GM20431 (cell line): ENCODE data around the gene PPARG.
"Not testable (repeated sequence)": the region's sequence is repeated elsewhere in the genome, so short reads cannot be mapped to it uniquely, and the experiment has no call there.

Experiments used
- in situ Hi-C: fragments of 300-500 bp; cut with MseI, MboI; formaldehyde crosslinking; loops from one replicate; pipeline ENCODE4 v1.15.0; 2020; ENCODE audit warnings: low sequenced_read_pairs; ENCODE audit not compliant: unreplicated experiment

Gene PPARG

DNA sequence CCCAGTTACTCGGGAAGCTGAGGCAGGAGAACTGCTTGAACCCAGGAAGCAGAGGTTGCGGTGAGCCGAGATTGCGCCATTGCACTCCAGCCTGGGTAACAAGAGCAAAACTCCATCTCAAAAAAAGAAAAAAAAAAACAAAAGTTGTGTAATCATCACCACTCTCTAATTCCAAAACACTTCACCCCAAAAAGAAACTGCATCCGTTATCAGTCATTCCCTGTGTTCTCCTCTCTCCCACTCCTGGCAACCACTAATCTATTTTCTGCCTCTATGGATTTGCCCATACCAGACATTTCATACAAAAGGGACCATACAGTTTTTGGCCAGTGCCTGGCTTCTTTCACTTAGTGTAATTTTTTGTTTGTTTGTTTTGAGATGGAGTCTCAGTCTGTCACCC, 12.0 kb upstream of the PPARG start:
- in situ Hi-C loops, result not testable (repeated sequence)

GRCh38 chr3:12278566-12278965, 10.3 kb upstream of the PPARG start:
- in situ Hi-C loops, result no loop called here

- in situ Hi-C loops, result no loop called here
Observed at GRCh38 chr3:12279591-12280326, 9.1 kb upstream of the PPARG start.

GRCh38 chr3:12280357-12280806, 8.5 kb upstream of the PPARG start:
- in situ Hi-C loops, result no loop called here

- in situ Hi-C loops, result no loop called here
Observed at GRCh38 chr3:12284591-12284990, 4.3 kb upstream of the PPARG start.

GRCh38 chr3:12285003-12285555, 3.8 kb upstream of the PPARG start:
- in situ Hi-C loops, result no loop called here

GRCh38 chr3:12285779-12286178, 3.1 kb upstream of the PPARG start:
- in situ Hi-C loops, result not testable (repeated sequence)

DNA sequence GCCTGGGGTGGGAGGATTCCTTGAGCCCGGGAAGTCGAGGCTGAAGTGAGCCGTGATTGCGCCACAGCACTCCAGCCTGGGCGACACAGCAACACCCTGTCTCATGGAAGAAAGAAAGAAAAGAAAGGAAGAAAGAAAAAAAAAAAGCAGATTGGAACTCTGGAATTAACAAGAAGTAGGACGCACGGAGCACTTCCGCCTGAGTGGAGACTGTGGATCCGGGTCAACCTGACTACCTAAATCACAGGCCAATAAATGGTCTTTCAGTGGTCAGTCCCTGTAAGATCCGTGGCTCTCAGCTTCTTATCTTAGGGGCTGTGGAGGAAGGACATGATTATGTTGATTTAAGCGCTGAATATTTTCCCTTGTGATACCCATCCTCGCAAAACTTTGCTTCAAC, 2.4 kb upstream of the PPARG start:
- in situ Hi-C loops, result no loop called here

DNA sequence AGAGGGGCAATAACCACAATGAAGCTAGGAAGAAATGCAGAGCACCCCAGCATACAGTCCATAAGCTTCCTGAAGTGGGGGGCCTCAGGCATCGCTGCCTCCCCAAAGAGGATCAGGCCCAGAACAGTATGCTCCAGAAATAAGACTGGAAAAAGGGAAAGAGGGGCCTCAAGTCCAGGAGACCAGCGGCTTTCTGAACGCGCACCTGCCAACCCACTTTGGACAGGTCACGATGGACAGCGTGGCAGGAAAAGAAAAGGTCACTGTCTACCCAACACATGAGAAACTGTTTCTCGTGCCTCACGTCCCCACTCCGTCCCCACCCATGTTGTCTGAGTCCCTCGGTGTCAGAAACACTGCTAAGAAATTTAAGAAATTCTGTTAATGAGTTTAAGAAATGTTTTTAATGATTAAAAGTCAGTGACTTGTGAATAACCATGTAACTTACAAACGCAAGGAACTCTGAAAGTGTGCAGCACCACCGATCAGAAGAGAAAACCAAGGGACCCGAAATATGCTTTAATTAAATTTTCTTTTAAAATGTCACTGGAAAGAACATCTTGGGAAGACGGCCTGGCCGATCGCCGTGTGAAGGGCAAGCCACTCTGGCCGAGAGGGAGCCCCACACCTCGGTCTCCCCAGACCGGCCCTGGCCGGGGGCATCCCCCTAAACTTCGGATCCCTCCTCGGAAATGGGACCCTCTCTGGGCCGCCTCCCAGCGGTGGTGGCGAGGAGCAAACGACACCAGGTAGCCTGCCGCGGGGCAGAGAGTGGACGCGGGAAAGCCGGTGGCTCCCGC, 1.7 kb upstream of the PPARG start:
- in situ Hi-C loops, result no loop called here

GRCh38 chr3:12287727-12288181, 1.1 kb upstream of the PPARG start:
- in situ Hi-C loops, result no loop called here

- in situ Hi-C loops, result no loop called here
Observed at GRCh38 chr3:12289524-12289923, 654 bp downstream of the PPARG start.

DNA sequence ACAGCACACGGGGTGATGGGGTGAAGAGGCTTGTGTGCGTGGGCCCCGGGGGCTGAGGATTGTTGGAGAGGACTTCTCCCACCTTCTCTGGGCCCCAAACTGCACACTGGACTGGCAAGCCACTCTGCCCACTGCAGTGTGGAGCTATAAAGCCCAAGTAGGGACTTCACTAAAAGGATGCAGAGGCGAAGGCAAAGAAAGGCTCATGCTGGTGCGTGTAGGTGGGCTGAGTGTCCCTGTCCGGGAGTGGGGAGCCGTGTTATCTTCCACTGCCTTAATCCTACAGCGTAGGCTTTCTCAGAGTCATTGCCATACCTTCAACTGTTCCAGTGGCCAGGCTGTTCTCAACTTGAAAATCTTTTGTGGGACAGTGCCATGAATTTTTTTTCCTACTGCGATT, 3.9 kb downstream of the PPARG start:
- in situ Hi-C loops, result no loop called here

- in situ Hi-C loops, result no loop called here
Observed at GRCh38 chr3:12294885-12295580, 6.2 kb downstream of the PPARG start.

DNA sequence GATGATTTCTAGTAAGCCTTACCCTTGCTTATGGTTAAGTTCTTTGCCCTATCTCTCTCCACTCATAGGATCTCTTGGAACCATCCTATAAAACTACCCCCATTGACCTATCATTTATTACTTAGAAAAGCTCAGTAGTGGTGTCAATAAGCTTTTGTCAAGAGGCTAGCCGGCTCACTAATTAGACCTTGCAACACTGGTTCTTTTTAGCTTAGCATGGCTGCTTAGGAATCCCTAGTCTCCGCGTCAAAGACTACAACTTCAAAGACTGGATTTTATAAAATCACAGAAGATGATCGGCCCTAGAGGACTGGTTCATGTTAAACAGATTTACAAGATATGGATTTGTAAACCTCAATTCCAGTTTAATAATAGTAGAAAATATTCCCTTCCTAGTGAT, 7.6 kb downstream of the PPARG start:
- in situ Hi-C loops, result no loop called here

DNA sequence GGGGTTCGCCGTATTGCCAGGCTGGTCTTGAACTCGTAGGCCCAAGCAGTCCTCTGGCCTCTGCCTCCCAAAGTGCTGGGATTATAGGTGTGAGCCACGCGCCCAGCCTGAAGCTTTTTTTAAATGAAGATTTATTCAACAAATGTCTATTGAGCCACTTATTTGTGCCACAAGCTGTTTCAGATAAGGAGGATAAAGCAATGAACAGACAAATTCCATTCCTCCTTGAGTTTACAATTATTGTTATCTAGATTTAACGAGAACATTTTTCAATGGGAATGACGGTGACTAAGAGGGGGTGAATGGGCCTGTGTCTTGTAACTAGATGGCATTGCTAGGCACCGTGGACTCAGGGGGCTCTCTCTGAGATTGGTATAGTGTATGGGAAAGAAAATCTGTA, 10.2 kb downstream of the PPARG start:
- in situ Hi-C loops, result no loop called here

DNA sequence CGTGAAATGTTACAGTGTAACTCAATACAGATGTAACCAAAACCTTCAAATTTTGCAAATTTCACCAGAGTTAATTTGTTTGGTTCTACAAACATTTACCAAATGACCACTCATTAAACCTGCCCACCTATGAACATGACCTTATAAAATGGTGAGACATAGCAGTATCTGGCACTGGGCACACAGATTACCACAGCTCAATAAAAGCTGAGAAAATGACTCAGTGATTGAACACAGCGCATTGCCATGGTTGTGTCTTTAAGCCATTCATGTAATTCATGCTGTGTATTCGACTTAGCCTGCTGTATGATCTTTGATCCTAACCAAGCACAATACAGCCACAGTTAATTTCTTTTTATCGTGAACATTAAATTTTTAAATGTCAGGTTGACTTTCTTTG, 11.3 kb downstream of the PPARG start:
- in situ Hi-C loops, result no loop called here

GRCh38 chr3:12301031-12301430, 12.2 kb downstream of the PPARG start:
- in situ Hi-C loops, result no loop called here

DNA sequence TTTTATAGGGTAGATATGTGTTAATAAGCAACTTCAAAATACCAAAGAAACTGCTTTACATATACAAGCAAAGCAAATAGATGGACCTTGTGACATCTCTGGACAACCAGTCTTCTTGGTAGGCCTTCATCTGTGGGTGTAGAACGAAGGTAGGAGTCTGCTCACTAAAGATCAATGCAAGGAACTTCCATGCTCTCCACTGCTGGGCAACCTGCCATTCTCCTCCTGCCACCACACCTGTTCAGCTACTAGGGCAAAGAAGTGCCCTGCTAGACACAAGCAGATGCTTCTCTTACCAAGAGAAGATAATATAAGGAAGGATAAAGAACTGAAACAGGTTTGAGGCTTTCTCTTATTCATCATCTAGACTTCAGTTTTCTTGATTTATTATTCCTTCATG, 12.6 kb downstream of the PPARG start:
- in situ Hi-C loops, result no loop called here

DNA sequence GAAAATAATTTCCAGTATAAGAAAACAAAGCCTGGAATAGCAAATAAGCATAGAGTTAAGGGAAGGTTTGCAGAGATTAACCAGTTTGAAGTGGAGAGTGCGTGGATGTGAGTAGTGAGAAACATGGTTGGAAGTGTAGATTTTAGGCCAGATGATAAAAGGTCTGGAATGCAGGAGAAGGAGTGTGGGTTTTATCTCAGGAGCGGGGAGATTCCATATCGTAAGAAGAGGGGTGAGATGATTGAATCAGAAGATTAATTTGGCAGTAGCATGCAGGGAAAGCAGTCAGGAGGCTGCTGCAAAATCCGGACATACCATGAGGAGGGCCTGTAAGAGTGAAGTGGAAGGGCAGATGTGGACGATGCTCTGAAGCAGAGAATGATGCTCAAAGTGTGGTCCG, 13.7 kb downstream of the PPARG start:
- in situ Hi-C loops, result no loop called here

- in situ Hi-C loops, result no loop called here
Observed at GRCh38 chr3:12303534-12303933, 14.7 kb downstream of the PPARG start.

DNA sequence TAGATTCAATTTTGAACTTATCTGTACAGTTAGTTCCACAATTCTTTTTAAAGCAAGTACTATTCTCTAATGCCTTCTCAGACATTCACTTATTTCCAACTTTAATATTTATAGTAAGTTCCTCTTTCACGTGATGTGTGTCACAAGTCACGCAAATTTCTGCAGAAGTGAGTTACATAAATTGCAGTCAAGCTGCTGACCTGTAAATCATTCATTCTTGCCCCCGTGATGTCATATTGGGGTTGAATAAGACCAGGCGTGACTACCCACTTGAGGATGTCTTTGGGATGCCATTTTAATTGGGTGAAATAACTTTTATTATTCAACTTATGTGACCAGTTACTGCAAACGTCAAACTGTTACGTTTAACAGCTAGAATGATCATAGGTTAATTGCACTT, 15.1 kb downstream of the PPARG start:
- in situ Hi-C loops, result no loop called here
